Cardiac fibroblast (primary cell): ENCODE measurements around the gene ZNF595.
"Not testable (repeated sequence)": the region's sequence is repeated elsewhere in the genome, so short reads cannot be mapped to it uniquely, and the experiment has no call there.

ENCODE experiments used
- DNase-seq, 2 donors: peaks; one replicate each; pipeline versions ENCODE4 v3.0.0 to v3.0.0-alpha.2; 2010; ENCODE audit warnings: low read depth in 2 of 2
- H3K4me3 ChIP-seq, 2 donors: replicated peaks in 1 of 2; 1 replicate in 1 of 2; 2 replicates in 1 of 2; pipeline ENCODE4 v1.5.1; 2011; ENCODE audit warnings: low read depth in 2 of 2, low read length in 2 of 2, mild to moderate bottlenecking in 2 of 2, moderate library complexity in 1 of 2
- TF ChIP-seq, protein P1 (sequence below): IDR thresholded peaks from one replicate; pipeline ENCODE4 v1.5.1; 2011; ENCODE audit warnings: low read depth, mild to moderate bottlenecking, low read length, inconsistent platforms

Gene ZNF595

DNA sequence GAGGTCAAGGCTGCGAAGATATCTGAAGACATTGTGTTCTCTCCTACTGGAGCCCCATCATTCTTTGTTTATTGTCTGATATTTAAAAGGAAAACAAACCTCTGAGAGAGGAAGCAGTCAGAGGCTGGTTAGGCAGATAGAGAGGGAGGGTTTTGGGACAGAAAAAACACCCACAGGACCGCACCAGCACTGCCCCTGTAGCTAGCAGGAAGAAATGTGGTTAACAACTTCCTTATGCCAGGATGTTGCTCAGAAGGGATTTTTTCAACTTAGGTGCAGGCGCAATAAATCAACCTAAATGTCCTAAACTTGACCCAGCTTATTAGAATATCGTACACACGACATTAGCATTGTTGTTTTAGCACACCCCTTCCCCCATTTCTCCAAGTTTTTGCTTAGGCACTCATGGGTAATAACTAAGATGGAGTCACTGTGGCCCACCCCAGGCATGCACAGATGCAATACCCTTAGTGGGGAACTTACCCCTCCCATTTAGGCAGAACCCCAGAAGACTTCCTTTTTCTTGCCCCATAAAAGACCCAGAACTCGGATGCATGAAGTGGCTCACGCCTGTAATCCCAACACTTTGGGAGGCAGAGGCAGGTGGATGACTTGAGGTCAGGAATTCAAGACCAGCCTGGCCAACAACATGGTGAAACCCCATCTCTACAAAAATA, 68.4 kb downstream of the ZNF595 start:
- TF ChIP-seq, protein P1, sequence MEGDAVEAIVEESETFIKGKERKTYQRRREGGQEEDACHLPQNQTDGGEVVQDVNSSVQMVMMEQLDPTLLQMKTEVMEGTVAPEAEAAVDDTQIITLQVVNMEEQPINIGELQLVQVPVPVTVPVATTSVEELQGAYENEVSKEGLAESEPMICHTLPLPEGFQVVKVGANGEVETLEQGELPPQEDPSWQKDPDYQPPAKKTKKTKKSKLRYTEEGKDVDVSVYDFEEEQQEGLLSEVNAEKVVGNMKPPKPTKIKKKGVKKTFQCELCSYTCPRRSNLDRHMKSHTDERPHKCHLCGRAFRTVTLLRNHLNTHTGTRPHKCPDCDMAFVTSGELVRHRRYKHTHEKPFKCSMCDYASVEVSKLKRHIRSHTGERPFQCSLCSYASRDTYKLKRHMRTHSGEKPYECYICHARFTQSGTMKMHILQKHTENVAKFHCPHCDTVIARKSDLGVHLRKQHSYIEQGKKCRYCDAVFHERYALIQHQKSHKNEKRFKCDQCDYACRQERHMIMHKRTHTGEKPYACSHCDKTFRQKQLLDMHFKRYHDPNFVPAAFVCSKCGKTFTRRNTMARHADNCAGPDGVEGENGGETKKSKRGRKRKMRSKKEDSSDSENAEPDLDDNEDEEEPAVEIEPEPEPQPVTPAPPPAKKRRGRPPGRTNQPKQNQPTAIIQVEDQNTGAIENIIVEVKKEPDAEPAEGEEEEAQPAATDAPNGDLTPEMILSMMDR = no peak
- no peak for DNase-seq

DNA sequence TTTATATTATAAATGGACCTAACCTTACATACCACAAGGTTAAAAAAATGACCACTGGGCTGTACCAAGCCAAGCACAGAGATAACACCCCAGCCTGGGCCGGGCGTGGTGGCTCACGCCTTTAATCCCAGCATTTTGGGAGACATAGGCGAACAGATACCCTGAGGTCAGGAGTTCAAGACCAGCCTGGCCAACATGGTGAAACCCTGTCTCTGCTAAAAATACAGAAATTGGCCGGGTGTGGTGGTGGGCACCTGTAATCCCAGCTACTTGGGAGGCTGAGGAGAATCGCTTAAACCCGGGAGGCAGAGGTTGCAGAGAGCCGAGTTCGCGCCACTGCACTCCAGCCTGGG, 70.8 kb downstream of the ZNF595 start:
- not testable (repeated sequence) for DNase-seq
- peak overlapping the region; percentile 90 to 93 for H3K4me3 ChIP-seq

More for the DNA sequence above, 68.4 kb downstream of the ZNF595 start:
- no peak overlapping the region for H3K4me3 ChIP-seq

DNA sequence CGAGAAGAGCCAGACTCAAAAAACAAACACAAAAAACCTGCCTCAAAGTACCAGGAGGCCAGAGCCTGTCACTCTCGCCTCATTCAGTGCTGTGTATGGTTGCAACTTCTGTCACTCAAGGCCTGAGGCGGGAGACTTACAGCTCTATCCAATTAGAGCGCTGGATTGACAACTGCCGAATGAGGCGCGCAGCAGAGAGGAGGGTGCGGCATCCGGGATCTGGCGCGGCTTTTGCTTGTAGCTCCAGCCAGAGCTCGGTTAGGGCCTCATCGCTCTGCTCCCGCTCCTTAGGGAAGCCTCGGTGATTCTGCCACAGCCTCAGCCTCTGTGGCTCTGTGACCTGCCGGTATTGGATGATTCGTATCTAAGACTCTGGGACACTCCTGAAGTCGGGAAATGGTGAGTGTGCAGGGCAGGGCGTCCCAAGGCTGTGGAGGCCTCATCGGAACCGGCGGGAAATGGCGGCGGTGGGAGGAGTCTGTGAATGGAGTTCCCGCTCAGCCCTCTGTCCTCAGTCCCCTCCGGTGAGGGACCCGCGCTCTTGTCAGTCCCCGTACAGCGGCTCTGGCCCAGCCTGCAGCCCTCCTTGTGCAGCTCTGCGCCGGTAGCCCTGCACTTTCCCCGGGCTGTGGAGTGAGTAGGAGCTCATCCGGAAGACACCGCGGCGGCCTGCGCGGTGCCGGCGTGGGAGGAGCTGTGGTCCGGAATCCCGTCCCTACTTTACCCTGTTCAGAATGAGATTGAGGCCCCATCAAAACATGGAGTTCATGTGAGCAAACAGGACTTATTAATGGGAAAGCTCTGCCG, 71.4 kb downstream of the ZNF595 start, which contains the start of gene ZNF718:
Gene ZNF718 (plus strand): TSS at position 227 of the 807 bp plus-strand sequence. CDS start 170 bp downstream, at position 397.
- peak; percentile 98 to 99 for DNase-seq
- TF ChIP-seq, protein P1 = no peak
- peak within 1 kb of the TSS; percentile 90 to 93 for H3K4me3 ChIP-seq

DNA sequence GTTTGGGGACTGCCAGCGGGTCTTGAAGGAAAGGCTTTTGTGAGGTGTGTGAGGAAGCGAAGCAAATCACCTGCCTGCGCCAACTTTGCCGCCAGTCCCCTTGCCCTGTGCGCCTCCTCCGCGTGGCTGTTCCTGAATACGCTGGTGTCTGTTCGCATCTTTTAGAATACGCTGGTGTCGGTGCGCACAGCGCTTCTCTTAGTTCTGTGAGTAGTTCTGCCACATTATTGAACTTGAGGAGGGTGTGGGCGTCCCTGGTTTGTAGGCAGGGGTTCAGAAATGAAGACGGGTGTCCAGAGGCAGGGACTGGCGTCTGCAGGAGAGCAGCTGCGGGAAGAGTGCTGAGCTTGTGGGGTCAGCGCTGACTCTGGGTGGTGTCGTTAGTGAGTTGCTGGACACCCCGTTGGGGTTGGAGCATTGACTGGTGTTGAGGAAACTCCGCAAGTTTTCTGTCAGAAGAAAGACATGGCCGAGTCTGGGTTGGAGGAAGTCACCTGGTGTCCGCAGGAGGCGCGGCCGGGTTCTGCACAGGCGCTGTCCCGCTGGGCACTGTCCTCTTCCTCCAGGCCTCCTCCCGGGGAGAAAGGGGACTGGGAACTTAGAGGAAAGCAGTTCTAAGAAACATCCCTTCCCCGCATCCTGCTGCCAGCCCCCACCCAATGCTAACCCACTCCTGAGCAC, 72.1 kb downstream of the ZNF595 start:
- peak overlapping the region; percentile 90 to 93 for H3K4me3 ChIP-seq
- TF ChIP-seq, protein P1 = no peak
- peak; percentile 44 for DNase-seq

DNA sequence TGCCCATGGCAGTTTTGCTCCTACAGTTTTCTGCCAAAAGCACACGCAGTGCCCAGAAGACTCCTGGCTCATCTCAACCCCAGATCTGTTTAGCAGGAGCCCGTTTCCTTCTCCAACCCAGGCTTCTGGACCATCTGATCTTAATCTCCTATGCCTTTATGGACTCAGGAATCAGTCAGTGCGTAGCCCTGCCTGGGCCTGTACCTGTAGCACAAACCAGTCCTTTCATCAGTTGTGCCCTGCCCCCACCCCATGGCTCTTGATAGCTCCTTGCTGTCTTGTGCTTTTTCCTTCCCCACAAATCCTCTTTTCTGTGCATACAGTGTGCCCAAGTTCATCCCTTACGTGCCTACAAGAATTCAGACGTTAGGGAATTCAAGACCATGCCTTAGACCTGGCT, 72.7 kb downstream of the ZNF595 start:
- no peak for DNase-seq
- H3K4me3 ChIP-seq = peak overlapping the region; percentile 90 to 93
- TF ChIP-seq, protein P1 = no peak

DNA sequence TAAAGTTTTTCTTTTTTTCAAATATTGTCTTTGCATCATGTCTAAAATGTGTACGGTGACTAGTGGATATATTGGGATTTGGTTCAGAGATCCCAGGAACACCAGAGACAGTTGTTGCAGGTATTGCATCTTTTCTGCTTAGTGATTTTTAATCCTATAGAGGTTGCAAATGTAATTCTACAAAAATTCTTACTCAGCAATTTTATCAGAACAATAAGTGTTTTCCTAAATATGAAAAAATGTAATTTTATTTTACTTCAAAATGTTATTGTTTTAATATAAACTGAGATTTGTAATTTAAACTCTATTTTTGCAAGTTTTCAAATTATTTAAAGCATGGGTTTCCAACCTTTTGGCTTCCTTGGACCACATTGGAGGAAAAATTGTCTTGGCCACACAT, 79.4 kb downstream of the ZNF595 start:
- TF ChIP-seq, protein P1 = no peak
- no peak for DNase-seq
- H3K4me3 ChIP-seq = no peak overlapping the region
